Peyer's patch (tissue), 4 donors: ENCODE measurements around the gene BMF.

Source experiments
- POLR2A ChIP-seq, 2 donors: fragments of 450-650 bp; IDR thresholded peaks; one replicate each; pipeline ENCODE4 v1.5.1; 2017; ENCODE audit warnings: antibody characterized with exemption in 2 of 2, mild to moderate bottlenecking in 2 of 2, moderate library complexity in 2 of 2
- TF ChIP-seq, protein P1 (sequence below), 6 experiments: fragments of 450-650 bp in 4 of 6; fragments of 200-600 bp in 2 of 6; sonication (generic) in 1 of 6; IDR thresholded peaks; one replicate each; pipeline ENCODE4 v1.5.1; 2017 to 2019; ENCODE audit warnings: antibody characterized with exemption in 6 of 6, mild to moderate bottlenecking in 3 of 6, moderate library complexity in 1 of 6

DNA sequence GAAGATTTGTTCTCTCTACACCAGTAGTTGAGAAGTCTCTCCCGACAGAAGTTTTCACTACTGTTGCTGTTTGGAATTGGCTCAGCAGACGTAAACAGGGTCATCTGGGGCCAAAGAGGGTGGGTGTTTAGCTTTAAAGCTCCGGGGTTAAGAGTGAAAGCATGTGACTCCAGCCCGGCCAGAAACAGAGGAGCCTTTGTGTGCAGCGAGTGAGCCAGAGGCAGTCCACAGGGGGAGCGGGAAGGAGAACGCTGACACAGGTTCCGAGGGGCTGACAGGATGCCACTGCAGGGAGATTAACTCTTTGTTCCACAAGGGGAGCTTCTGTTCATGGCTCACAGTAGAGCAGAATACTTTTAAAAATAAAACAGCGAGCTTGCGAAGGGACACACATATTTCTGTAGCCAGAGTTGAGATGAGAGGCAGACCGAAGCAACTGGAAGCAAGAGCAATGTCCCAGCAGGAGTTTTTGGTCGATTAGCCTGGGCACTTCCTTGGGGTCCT lies 26.9 kb downstream of the BMF start:
- no peak for TF ChIP-seq POLR2A (IDR thresholded peaks at IDR 0.05)
- TF ChIP-seq, protein P1, sequence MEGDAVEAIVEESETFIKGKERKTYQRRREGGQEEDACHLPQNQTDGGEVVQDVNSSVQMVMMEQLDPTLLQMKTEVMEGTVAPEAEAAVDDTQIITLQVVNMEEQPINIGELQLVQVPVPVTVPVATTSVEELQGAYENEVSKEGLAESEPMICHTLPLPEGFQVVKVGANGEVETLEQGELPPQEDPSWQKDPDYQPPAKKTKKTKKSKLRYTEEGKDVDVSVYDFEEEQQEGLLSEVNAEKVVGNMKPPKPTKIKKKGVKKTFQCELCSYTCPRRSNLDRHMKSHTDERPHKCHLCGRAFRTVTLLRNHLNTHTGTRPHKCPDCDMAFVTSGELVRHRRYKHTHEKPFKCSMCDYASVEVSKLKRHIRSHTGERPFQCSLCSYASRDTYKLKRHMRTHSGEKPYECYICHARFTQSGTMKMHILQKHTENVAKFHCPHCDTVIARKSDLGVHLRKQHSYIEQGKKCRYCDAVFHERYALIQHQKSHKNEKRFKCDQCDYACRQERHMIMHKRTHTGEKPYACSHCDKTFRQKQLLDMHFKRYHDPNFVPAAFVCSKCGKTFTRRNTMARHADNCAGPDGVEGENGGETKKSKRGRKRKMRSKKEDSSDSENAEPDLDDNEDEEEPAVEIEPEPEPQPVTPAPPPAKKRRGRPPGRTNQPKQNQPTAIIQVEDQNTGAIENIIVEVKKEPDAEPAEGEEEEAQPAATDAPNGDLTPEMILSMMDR (IDR thresholded peaks at IDR 0.05): no peak
